ENCODE data around the gene SLC8A3.
A peak's percentile ranks its signal among the peaks of the same experiment; 100 is the strongest.

The SLC8A3 gene

DNA sequence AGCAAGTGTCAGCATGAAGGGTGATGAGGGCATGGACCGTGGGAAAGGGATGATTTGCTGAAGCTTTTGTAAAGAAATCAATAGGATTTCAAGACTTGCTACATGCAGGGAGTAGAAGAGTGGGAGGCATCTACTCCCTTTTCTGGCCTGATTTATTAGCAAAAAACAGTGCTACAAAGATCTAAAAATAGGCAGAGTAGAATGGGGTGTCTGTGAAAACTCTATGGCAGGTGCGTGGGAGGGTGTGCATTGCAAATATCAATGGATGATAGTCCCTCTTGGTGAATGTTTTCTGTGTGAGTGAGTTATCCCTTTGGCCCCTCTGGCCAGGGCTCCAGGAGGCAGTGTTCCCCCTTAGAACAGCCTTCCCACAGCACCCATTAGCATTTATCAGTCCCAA, 170.5 kb downstream of the SLC8A3 start:
- H3K27ac ChIP-seq: peak overlapping the region; percentile 49; the same call in 1 of the 2 replicates
- TF ChIP-seq, protein P1, sequence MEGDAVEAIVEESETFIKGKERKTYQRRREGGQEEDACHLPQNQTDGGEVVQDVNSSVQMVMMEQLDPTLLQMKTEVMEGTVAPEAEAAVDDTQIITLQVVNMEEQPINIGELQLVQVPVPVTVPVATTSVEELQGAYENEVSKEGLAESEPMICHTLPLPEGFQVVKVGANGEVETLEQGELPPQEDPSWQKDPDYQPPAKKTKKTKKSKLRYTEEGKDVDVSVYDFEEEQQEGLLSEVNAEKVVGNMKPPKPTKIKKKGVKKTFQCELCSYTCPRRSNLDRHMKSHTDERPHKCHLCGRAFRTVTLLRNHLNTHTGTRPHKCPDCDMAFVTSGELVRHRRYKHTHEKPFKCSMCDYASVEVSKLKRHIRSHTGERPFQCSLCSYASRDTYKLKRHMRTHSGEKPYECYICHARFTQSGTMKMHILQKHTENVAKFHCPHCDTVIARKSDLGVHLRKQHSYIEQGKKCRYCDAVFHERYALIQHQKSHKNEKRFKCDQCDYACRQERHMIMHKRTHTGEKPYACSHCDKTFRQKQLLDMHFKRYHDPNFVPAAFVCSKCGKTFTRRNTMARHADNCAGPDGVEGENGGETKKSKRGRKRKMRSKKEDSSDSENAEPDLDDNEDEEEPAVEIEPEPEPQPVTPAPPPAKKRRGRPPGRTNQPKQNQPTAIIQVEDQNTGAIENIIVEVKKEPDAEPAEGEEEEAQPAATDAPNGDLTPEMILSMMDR (conservative IDR thresholded peaks at IDR 0.05; ENCODE audit: low read depth): no peak
- POLR2A ChIA-PET (ENCODE audit: low non-redundant PET): no interaction called here
- CTCF ChIA-PET: interaction anchor here (2.1 kb wide), 1 partner anchor 10 kb away, joined by 6 read pairs; no protein-coding TSS in a partner anchor
- no peak for DNase-seq (ENCODE audit: low spot score)

DNA sequence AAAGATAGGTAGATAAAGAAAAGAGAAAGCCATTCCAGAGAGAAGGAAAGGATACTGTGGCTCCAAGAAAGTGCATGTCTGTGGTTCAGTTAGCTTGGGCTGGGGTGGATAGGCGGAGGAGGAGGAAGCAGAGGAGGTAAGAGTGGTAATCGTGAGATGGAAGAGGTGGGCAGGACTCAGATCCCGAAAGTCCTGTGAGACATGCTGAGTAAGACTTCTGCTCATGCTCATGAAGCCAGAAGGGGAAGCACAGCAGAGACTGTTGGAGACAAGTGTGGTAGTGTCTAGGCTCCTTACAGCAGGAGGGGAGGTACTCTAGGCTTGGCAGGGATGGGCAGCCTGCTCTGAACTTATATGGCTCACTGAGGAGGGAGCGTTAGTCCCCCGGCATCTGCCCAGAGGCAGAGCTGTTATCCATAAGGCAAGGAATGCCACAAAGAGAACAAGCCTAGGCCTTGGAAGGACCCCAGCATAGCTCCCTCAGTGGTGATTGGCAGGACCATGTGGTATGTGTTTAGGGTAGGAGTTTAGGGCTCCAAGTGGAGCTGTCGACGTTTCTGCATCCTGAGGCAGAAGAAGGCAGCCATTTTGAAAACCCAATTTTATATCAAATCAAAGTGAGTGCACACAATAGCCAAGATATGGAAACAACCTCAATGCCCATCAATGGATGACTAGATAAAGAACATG, 174.2 kb downstream of the SLC8A3 start:
- CTCF ChIA-PET: interaction anchor here (0.6 to 1.1 kb wide), 4 partner anchors 20 to 177 kb away, joined by 3 to 4 read pairs (median 4); no protein-coding TSS in a partner anchor
- DNase-seq (ENCODE audit: low spot score): no peak
- no peak overlapping the region for H3K27ac ChIP-seq
- POLR2A ChIA-PET (ENCODE audit: low non-redundant PET): no interaction called here
- TF ChIP-seq, protein P1 (conservative IDR thresholded peaks at IDR 0.05; ENCODE audit: low read depth): no peak

DNA sequence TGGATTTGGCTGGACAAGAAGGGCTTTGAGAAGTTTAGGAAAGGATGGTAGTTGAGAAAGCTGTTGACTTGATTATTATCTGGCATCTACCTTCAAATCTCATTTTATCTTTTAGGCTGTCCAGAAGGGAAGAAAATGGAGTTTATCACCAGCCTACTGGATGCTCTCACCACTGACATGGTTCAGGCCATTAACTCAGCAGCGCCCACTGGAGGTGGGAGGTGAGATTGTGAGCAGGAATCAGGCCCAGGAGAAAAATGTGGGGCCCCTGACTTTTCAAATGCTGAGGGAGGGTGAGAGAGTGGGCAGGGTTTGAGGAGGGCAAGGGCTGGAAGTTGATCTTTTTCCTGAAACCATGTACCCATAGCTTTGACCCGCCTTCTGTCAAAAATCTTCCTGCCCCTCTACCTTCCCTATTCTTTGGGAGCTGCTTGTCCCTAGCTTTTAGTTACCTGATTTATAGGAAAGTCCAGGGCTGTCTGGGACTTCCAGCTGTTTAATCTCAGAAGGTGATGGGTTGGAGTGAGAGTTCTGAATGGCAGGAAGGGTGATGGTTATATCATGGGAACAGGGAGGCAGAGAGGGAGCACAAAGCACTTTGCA, 175.4 kb downstream of the SLC8A3 start:
- TF ChIP-seq, protein P1 (conservative IDR thresholded peaks at IDR 0.05; ENCODE audit: low read depth): peak; percentile 42
- CTCF ChIA-PET: interaction anchor here (0.6 to 1.1 kb wide), 4 partner anchors 9 to 385 kb away, joined by 3 to 5 read pairs (median 4); no protein-coding TSS in a partner anchor
- POLR2A ChIA-PET (ENCODE audit: low non-redundant PET): no interaction called here
- no peak for DNase-seq (ENCODE audit: low spot score)
- H3K27ac ChIP-seq: no peak overlapping the region

DNA sequence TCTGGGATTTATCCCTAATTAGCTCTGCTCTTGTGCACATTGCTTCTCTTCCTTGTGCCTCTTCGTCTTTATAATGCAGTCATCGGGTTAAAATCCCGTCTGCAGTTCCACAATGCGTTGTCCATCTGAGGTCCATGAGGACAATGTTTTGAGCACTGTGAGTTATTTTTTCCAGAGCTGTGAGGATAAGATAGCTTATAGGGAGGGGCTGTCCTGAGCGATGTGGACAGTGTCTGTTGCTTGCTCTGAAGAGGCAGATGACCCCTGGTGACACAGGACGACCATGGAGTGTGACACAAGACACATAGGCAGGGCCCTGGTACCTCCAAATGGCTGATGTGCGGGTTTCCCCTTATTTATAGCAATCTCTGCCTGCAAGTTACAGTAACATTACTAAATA, 177.0 kb downstream of the SLC8A3 start:
- H3K27ac ChIP-seq: no peak overlapping the region
- TF ChIP-seq, protein P1 (conservative IDR thresholded peaks at IDR 0.05; ENCODE audit: low read depth): no peak
- no peak for DNase-seq (ENCODE audit: low spot score)
- CTCF ChIA-PET: interaction anchor here (0.6 kb wide), 1 partner anchor 10 kb away, joined by 3 read pairs; no protein-coding TSS in a partner anchor
- POLR2A ChIA-PET (ENCODE audit: low non-redundant PET): no interaction called here

DNA sequence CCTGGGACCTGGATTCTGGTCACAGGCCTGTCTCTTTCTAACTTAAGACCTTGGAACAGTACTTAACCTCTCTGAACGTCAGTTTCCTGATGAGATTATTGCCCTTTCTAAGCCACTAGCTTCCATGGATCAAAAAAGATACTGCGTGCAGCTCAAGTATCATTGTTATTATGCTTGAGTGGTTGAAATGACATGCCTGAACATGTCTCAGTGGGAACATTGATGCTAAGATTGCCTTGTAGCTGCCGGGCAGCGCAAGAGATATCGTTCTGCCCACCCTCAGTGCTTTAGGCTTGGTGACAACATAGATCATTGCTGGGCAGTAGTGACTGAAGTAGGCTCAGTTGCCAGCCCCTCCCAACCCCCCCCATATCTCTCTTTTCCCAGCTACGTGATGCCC, 177.7 kb downstream of the SLC8A3 start:
- H3K27ac ChIP-seq: no peak overlapping the region
- CTCF ChIA-PET: no interaction called here
- POLR2A ChIA-PET (ENCODE audit: low non-redundant PET): no interaction called here
- TF ChIP-seq, protein P1 (conservative IDR thresholded peaks at IDR 0.05; ENCODE audit: low read depth): no peak
- DNase-seq (ENCODE audit: low spot score): no peak

DNA sequence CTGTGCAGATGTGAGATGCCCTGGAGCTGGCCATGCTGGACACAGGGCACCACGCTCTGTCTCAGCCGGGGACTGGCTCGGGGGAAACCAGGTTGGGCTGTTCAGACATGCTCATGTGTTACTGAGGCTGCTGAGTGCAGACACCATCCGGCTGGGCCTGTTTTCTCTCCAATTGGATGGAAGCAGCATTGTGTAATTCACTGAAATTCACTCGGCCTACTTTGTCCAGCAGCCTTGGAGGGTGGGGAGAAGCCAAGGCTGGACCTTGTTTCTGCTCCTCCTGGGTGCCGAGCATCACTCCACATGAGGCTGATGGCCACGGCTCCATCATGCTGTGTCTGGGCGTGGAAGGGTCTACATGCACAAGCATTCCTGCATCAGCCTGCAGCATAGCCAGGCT, 178.8 kb downstream of the SLC8A3 start:
- CTCF ChIA-PET: no interaction called here
- DNase-seq (ENCODE audit: low spot score): peak; percentile 30
- H3K27ac ChIP-seq: no peak overlapping the region
- POLR2A ChIA-PET (ENCODE audit: low non-redundant PET): no interaction called here
- TF ChIP-seq, protein P1 (conservative IDR thresholded peaks at IDR 0.05; ENCODE audit: low read depth): no peak
